HUDEP-2 (cell line): ENCODE results near the gene VKORC1L1.
"Not testable (repeated sequence)": the region's sequence is repeated elsewhere in the genome, so short reads cannot be mapped to it uniquely, and the experiment has no call there.

Experiments
- DNase-seq, 76 experiments: peaks; one replicate each; lab custom pipeline; 2025; ENCODE audit not compliant: unreplicated experiment in 76 of 76; lab: John Stamatoyannopoulos, UW

Gene VKORC1L1

DNA sequence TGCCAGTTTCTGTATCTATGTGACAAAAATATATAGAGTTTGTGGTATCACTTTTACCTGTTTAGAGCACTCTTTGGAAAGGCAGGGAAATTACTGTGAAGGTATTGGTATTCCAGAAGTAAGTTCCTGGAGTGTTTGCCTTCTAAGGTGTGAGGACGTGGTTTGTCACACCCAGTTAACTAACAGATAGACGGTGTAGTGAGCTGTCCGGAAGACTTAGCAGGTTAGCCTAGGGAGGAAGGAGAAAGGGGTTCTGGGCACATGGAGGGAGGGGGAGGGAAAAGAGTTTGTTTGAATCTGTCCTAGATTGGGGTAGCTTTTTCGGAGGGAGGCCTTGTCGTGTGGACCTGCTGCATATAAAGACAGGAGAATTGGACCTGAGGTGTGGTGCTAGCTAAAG, 7.4 kb downstream of the VKORC1L1 start:
- DNase-seq, result not testable (repeated sequence)

DNA sequence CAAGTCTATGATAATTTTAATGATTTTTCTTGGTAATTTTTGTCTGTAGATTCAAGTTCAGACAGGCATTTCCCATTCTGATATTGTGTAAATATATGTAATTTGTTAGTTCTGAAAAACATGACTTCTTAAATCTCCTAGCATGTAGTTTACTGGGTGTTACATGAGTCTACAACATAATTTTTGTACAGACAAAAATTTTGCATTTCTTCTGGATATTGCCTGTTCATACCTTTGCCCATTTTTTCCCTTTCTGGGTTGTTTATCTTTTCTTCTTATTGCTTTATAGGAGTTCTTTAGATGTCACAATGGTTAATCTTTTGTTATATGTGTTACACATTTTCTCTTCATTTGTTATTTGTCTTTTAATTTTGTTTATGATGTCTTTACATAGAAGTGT, 12.1 kb downstream of the VKORC1L1 start:
- DNase-seq, result not testable (repeated sequence)

DNA sequence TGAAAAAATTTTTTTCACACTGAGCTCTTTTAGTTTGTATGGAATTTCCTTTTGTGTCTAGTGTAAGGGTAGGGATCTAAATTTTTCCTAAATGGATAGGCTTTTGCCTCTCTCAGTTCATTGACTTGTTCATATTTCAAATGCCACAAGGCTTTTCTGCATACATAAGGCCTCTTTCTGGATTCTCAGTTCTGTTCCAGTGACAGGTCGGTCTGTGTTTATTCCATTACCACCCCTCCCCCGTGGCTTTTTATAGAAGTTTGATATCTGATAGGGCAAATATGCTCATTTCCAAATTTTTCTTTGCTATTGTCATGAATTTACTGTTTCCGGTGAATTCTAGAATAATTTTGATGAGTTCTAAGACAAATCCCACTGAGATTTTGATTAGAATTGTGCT, 12.7 kb downstream of the VKORC1L1 start:
- DNase-seq, result not testable (repeated sequence)

DNA sequence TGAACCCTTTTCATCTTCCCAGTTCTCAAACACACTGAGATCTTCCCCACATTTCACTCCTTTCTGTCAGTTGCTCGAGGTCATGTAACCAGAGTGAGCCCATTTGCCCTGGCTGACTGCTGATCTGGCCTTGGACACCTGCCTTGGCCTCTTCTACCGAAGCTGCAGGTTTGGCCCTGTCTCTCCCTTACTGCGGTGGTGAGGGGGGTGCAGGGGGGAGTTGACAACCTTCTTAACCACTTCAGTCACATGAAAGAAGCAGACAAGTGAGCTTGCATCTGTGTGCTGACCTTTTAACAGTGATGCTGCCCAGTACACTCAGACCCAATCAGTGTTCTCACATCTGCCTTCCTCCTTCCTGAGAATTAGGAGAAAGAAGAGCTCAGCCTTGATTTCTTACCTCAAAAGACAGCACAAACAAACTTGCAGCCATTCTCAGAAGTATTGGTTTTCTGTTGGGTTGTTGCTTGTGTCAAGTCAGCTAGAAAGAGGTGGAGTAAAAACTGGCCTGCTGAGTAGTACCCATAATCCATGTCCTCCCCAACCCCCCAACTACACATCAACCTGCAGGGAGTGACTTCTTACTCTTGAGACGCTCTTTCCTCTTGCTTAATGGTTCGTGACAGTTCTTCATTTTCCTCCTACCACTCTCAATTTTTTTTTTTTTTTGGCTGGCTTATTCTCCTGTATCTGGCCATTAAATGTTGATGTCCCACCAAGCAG, 15.7 kb downstream of the VKORC1L1 start:
- not testable (repeated sequence) for DNase-seq

DNA sequence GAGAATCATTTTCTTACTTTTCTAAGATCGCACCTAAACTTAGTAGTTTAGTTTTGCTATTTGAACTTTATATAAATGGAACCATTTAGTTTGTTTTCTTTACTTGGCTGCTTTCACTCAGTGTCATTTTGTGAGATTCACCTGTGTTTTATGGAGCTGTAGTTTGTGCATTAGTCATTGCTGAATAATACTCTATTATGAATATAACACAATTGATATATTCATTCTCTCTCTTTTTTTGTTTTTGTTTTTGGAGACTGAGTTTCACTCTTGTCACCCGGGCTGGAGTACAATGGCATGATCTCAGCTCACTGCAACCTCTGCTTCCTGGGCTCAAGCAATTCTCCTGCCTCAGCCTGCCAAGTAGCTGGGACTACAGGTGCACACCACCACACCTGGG, 16.8 kb downstream of the VKORC1L1 start:
- DNase-seq, result not testable (repeated sequence)

DNA sequence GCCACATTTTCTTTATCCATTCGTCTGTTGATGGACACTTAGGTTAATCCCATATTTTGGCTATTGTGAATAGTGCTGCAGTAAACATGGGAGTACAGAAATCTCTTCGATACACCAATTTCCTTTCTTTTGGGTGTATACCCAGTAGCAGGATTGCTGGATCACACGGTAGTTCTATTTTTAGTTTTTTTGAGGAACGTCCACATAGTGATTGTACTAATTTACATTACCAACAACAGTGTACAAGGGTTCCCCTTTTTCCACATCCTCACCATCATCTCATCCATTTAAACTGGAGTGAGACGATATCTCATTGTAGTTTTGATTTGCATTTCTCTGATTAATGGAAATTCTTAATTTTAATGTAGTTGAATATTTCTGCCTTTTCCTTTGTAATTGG, 19.3 kb downstream of the VKORC1L1 start:
- DNase-seq, result no peak

DNA sequence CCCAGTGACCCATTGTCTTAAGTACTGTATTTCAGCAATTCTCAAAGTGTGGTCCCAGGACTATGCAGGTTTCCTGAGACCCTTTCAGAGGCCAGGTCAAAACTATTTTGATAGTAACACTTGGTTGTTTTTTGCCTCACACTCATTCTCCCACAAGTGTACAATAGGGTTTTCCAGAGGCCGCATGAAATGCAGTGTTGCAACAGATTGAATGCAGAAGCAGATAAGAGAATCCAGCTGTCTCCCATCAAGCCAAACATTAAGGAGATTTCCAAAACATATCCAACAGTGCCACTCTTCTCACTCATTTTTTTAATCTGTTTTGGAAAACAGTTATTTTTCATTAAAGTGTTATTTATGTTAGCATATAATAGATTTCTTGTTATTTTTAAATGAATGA, 20.0 kb downstream of the VKORC1L1 start:
- DNase-seq, result no peak

DNA sequence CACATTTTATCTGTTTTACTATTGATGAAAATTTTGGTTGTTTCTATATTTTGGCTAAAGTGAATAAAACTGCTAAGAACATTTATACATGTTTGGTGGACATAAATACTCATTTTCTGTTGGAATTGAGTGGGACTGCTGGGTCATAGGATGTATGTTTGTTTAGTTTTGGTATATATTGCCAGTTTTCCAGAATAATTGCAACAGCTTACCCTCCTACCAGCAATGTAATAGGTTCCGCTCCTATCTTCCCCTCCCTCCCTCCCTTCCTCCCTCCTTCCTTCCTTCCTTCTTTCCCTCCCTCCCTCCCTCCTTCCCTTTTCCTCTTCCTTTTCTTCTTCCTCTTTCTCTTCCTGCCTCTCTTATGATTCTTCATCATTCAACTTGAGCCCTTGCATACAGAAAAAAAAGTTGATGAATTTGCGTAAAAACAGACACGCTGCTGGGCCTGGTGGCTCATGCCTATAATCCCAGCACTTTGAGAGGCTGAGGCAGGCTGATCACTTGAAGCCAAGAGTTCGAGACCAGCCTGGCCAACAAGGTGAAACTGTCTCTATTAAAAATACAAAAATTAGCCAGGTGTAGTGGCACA, 23.5 kb downstream of the VKORC1L1 start:
- no peak for DNase-seq

DNA sequence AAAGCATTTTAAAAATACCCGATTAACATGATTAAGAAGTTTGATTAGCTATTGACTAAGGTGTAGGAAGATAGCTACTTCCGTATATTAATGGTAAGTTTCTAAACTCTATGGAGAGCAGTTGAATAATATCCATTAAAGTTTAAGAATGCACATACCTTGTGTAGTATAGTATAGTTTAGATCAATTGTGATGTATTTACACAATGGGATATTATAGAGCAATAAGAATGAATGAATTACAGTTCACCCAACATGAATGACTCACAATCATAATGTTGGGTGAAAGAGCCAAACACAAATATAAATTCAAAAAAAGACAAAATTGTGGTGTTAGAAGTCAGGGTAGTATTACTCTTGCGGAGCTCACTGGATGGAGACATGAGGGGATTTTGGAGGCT, 24.4 kb downstream of the VKORC1L1 start:
- not testable (repeated sequence) for DNase-seq

DNA sequence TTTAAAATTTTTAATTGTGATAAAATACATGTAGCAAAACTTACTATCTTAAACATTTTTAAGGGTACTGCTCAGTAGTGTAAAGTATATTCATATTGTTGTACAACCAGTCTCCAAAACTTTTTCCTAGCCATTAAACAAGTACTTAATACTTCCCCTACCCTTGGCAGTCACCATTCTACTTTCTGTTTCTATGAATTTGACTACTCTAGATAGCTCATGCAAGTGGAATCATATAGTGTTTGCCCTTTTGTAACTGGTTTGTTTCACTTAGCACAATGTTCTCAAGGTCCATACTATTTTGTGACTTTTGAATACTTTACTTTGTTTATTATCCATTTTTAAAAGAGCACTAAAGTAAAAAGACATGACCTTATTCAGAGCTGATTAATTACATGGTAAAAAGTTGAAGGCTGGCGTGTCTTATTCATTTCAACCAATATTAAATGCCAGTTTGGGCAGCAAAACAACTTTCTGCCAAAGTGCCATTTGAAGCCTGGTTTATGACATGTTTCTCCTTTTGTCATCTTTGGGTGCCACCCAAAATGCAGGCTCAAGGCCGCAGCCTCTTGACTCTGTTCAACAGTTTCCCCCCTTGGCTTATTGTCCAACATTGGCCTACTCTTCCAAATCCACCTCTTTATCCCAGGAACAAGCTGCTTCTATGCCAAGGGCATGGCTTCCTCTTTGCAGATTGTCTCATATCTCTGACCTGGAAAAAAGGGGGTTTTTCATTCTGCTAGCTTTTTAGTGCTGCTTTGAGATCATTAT, 26.0 kb downstream of the VKORC1L1 start:
- not testable (repeated sequence) for DNase-seq

DNA sequence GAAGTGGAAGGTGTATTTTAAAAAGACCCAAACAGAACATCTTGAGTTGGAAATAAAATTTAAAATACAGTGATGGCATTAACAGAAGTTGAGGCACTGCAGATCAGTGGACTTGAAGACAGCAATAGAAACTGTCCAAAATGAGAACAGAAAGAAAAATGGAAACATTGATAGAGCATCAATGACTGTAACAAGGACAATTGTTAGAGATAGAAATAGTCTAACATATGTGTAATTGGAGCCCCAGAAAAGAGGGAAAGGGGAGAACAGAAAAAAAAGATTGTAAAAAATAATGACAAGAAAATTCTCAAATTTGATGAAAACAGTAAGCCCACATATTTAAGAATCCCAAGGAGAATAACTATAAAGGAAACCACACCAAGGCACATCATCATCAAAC, 29.4 kb downstream of the VKORC1L1 start:
- DNase-seq, result no peak

DNA sequence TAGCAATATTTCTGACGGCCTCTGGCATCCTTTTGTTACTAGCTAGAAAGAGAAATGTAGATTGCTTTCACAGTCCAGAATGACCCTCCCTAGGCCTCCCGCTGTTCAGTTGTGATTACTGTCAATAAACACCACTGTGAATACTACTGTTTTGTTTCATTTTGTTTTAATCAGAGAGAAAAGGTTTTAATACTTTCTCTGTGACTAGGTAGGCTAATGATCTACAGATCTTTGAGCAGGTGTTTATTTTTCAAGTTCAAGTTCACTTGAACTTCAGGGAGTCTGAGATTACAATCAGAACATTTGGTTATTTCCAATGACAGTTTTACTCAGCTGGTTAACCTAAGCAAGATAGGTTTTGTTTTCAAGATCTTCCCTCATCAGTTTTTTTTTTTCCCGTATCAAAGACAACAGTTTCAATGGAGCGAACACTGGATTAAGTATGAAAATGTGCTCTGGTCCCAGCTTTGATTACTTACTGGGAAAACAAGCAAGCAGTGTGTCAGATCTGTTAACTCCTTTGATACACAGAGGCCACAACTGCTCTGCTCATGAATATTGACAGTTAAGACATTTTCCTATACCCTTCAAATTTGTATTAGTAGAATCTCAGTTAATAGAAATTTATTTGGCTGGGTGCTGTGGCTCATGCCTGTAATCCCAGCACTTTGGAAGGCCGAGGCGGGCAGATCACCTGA, 34.8 kb downstream of the VKORC1L1 start:
- DNase-seq, result no peak

DNA sequence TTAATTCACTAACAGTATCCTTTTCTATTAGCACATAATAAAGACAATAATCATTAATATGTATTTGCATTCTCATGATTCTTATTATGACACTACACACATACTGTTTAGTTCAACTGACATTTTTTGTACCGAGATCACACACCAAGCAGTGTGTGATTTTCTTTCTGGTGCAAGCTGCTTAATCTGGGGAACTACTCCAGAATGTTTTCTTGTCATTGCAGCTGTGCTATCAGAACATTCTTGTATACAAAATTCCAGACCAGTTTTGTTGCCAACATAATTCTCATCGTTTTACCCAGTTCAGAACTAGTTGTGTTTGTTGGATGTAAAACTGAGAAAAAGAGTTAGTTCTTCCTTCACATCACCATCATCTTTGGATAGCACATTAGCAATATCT, 37.4 kb downstream of the VKORC1L1 start:
- no peak for DNase-seq

DNA sequence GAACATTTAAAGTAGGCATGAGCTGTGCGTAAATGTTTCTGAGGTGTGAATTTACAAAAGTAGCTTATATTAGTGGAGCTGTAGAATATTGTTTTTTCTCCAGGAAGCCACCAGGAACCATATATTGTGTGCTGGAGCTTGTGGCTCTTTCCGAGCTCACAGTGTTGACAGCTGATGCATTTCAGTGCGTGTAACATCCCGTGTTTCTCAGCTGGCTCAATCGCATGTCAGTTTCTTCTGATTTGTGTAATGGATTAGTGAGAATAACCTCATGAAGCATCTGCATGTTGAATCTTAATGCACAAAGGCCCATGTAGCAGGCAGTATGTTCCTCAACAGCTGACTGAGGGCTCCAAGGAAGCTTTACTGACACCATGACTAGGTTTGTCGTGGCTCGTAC, 39.4 kb downstream of the VKORC1L1 start:
- no peak for DNase-seq

DNA sequence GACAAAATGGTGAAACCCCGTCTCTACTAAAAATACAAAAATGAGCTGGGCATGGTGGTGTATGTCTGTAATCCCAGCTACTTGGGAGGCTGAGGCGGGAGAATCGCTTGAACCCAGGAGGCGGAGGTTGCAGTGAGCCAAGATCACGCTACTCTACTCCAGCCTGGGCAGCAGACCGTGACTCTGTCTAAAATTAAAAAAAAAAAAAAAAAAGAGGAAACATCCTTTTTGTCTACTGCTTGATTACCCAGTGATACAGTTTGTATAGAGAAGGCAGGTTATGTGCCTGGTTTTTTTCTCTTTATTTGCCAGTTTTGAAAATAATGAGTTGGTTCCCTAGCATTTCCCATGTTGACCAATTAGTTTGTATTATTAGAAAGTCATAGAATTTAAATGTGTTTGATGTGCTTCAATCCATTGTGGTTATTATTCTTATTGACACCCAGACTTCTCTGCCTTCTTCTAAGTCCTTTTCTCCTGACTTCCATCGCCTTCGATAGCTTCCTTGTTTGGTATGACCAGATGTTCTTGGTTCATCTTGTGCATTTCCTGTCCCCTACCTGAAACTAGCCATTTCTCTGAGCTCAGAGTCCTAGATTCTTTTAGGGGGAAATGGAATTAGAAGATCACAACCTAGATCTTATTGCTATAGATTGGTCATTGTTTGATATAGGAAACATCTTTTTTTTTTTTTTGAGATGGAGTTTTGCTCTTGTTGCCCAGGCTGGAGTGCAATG, 43.2 kb downstream of the VKORC1L1 start:
- no peak for DNase-seq

DNA sequence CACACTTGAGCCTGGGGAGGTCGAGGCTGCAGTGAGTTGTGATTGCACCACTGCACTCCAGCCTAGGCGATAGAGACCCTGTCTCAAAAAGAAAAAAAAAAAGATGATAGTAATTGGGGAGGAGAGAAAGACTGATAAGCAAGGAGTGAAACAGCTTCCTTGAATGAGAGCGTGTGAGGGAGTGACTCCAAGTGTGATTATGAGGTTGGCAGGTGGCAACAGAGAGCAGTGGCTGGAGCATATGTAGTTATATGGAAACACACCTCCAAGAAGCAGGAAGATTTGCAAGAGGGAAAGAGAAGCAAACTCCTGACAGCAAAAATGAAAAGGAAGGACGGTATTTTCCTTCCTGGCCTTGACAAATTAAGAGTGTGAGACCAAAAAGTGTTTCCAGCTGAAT, 50.4 kb downstream of the VKORC1L1 start:
- DNase-seq, result peak in 10 of 76 experiments; percentile 1 to 19 (median 8)

DNA sequence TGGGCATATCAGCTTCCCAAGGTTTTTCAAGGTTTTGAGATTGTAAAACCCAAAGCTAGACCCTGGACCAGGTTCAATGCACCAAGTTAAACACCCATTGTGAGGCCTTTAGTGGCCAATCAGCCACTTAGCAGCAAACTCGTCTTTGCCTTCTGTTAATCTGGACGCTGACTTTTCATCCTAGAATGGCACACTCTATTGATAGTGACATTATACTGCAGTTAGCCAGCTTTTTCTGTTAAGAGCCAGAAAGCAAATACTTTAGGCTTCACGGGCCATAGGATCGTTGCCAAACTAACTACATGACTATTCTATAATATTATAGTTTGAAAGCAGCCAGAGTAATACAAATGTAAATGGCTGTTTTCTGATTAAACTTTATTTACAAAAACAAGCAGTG, 51.3 kb downstream of the VKORC1L1 start:
- no peak for DNase-seq

DNA sequence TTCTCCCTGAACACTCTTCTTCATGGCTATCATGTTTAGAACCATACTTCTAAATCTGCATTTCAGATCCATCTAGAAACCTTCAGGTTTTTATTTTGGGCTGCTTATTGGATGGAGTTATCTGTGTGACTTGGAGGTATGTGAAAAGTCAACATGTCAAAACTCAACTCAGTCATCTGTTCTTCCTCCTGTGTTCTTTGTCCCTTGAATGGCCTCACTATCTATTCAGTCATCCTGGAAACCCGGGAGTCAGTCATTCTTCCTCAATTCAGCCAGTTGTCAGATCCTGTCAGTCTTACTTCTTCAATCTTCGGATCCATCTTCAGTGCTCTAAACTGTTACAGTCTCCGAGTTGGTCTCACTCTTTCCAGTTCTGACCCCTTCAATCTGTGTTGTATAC, 52.2 kb downstream of the VKORC1L1 start:
- no peak for DNase-seq

DNA sequence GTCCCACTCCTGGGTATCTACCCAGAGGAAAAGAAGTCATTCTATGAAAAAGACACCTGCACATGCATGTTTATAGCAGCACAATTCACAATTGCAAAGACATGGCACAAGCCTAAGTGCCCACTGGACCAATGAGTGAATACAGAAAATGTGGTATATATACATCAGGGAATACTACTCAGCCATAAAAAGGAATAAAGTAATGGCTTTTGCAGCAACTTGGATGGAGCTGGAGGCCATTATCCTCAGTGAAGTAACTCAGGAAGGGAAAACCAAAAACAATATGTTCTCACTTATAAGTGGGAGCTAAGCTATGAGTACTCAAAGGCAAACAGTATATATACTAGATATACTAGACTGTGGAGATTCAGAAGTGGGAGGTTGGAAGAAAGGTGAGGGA, 53.7 kb downstream of the VKORC1L1 start:
- no peak for DNase-seq
